HAP-1 (cell line): ENCODE results near the gene HMG20B.
A peak's percentile ranks its signal among the peaks of the same experiment; 100 is the strongest.

Experiments used
- DNase-seq, 2 experiments: peaks; one replicate each; pipeline ENCODE4 v3.0.0-alpha.2; 2016 to 2020; ENCODE audit warnings: low spot score in 2 of 2
- H3K27me3 ChIP-seq: fragments of 250-450 bp; sonication (Bioruptor Pico); 2 replicates; pipeline ENCODE4 v1.5.1; 2020; ENCODE audit warnings: low read depth, mild to moderate bottlenecking, moderate library complexity
- H3K36me3 ChIP-seq: fragments of 250-450 bp; sonication (Bioruptor Pico); replicated peaks from 2 replicates; pipeline ENCODE4 v1.5.1; 2020; ENCODE audit warnings: mild to moderate bottlenecking
- H3K4me1 ChIP-seq: fragments of 250-450 bp; sonication (Bioruptor Pico); 2 replicates; pipeline ENCODE4 v1.5.1; 2020; ENCODE audit warnings: mild to moderate bottlenecking
- H3K4me3 ChIP-seq: fragments of 250-450 bp; sonication (Bioruptor Pico); 2 replicates; pipeline ENCODE4 v1.5.1; 2020; ENCODE audit warnings: mild to moderate bottlenecking, moderate library complexity
- H3K9me3 ChIP-seq: fragments of 250-450 bp; sonication (Bioruptor Pico); 2 replicates; pipeline ENCODE4 v1.5.1; 2020; ENCODE audit warnings: mild to moderate bottlenecking, moderate library complexity
- in situ Hi-C: fragments of 300-500 bp; cut with MboI; formaldehyde crosslinking; loops from 3 replicates; pipeline ENCODE4 v1.14.3; 2020; ENCODE audit warnings: low sequenced_read_pairs, inconsistent platforms, mixed read lengths

Gene HMG20B

GRCh38 chr19:3606690-3607289 lies 34.0 kb downstream of the HMG20B start, which contains the start of gene TBXA2R:
TBXA2R (minus strand) TSS chr19:3606875; CDS start chr19:3600634, 6,241 bp downstream.
- in situ Hi-C loops = no loop called here
- Histone ChIP-seq H3K36me3 (peaks cover 9% of the 10 kb centered on the region), H3K9me3 (no peaks in the 10 kb centered on the region), H3K27me3 (no peaks in the 10 kb centered on the region), H3K4me1 (peaks cover 17% of the 10 kb centered on the region), H3K4me3 (peak within 1 kb of the TSS; percentile 46)
- DNase-seq = peak; percentile 60 to 92

- Histone ChIP-seq H3K27me3 (no peaks in the 10 kb centered on the region), H3K4me1 (peaks cover 17% of the 10 kb centered on the region), H3K4me3 (peak overlapping the region; percentile 46), H3K9me3 (no peaks in the 10 kb centered on the region), H3K36me3 (peaks cover 12% of the 10 kb centered on the region)
- peak; percentile 37 to 68 for DNase-seq
- in situ Hi-C loops = no loop called here
These were observed 34.7 kb downstream of the HMG20B start for GRCh38 chr19:3607303-3608078.

DNA sequence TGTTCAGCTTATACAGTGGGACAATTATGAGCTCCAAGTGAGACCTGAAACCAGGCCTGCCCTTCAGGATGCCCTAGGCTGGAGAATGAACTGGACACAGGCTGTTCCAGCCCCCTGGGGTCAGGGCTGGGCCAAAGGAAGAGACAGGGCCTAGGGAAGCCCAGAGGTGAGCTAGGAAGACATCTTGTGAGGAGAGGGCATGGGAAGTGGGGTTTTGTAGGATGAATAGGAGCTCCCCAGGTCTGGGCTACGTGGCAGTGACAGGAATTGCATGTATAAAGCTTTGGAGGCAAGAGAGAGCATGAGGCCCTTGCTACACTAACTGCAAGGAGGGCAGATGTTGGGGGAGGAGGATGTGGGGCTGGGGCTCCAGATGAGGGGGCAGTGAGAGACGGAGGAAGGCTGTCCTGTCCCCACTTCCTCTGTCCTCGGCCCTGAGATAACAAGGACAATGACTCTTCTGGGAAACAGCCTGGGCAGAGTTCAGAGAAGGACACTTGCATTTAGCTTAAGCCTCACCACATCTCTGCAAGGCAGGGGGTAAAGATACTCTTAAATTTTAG lies 35.4 kb downstream of the HMG20B start:
- H3K36me3 ChIP-seq = peaks cover 12% of the 10 kb centered on the region
- no peak for DNase-seq
- no peak overlapping the region for H3K4me3 ChIP-seq
- H3K27me3 ChIP-seq = no peaks in the 10 kb centered on the region
- in situ Hi-C loops = no loop called here
- H3K9me3 ChIP-seq = no peaks in the 10 kb centered on the region
- peaks cover 17% of the 10 kb centered on the region for H3K4me1 ChIP-seq

- H3K4me3 ChIP-seq = no peak overlapping the region
- H3K36me3 ChIP-seq = peaks cover 12% of the 10 kb centered on the region
- no peak for DNase-seq
- in situ Hi-C loops = no loop called here
- no peaks in the 10 kb centered on the region for H3K9me3 ChIP-seq
- H3K4me1 ChIP-seq = peaks cover 17% of the 10 kb centered on the region
- H3K27me3 ChIP-seq = no peaks in the 10 kb centered on the region
These were observed 36.1 kb downstream of the HMG20B start for GRCh38 chr19:3608750-3609322.

- Histone ChIP-seq H3K9me3 (no peaks in the 10 kb centered on the region), H3K4me3 (no peak overlapping the region), H3K4me1 (peaks cover 17% of the 10 kb centered on the region), H3K36me3 (peaks cover 12% of the 10 kb centered on the region), H3K27me3 (no peaks in the 10 kb centered on the region)
- no peak for DNase-seq
- in situ Hi-C loops = no loop called here
These were observed 37.3 kb downstream of the HMG20B start for GRCh38 chr19:3609779-3610719.

GRCh38 chr19:3610745-3611717 lies 38.3 kb downstream of the HMG20B start:
- Histone ChIP-seq H3K36me3 (peaks cover 12% of the 10 kb centered on the region), H3K4me1 (peaks cover 13% of the 10 kb centered on the region), H3K9me3 (no peaks in the 10 kb centered on the region), H3K4me3 (no peak overlapping the region), H3K27me3 (no peaks in the 10 kb centered on the region)
- DNase-seq = no peak
- in situ Hi-C loops = no loop called here

- Histone ChIP-seq H3K4me1 (peaks cover 11% of the 10 kb centered on the region), H3K4me3 (no peak overlapping the region), H3K27me3 (no peaks in the 10 kb centered on the region), H3K36me3 (peaks cover 16% of the 10 kb centered on the region), H3K9me3 (no peaks in the 10 kb centered on the region)
- in situ Hi-C loops = no loop called here
- no peak for DNase-seq
These were observed 39.1 kb downstream of the HMG20B start for GRCh38 chr19:3611841-3612240.

- no peaks in the 10 kb centered on the region for H3K9me3 ChIP-seq
- peaks cover 18% of the 10 kb centered on the region for H3K36me3 ChIP-seq
- in situ Hi-C loops = no loop called here
- H3K4me3 ChIP-seq = no peak overlapping the region
- peaks cover 9% of the 10 kb centered on the region for H3K4me1 ChIP-seq
- H3K27me3 ChIP-seq = no peaks in the 10 kb centered on the region
- DNase-seq = no peak
These were observed 39.6 kb downstream of the HMG20B start for GRCh38 chr19:3612330-3612729.

- peaks cover 18% of the 10 kb centered on the region for H3K36me3 ChIP-seq
- peaks cover 1% of the 10 kb centered on the region for H3K4me1 ChIP-seq
- H3K27me3 ChIP-seq = no peaks in the 10 kb centered on the region
- no peak for DNase-seq
- no peaks in the 10 kb centered on the region for H3K9me3 ChIP-seq
- in situ Hi-C loops = no loop called here
- H3K4me3 ChIP-seq = no peak overlapping the region
These were observed 40.4 kb downstream of the HMG20B start for GRCh38 chr19:3612901-3613741.

GRCh38 chr19:3613818-3614661 lies 41.3 kb downstream of the HMG20B start:
- no peaks in the 10 kb centered on the region for H3K4me1 ChIP-seq
- no peaks in the 10 kb centered on the region for H3K9me3 ChIP-seq
- no peaks in the 10 kb centered on the region for H3K27me3 ChIP-seq
- in situ Hi-C loops = no loop called here
- DNase-seq = no peak
- peaks cover 18% of the 10 kb centered on the region for H3K36me3 ChIP-seq
- H3K4me3 ChIP-seq = no peak overlapping the region

GRCh38 chr19:3614858-3615505 lies 42.2 kb downstream of the HMG20B start:
- DNase-seq = no peak
- Histone ChIP-seq H3K4me1 (no peaks in the 10 kb centered on the region), H3K27me3 (no peaks in the 10 kb centered on the region), H3K4me3 (no peak overlapping the region), H3K9me3 (no peaks in the 10 kb centered on the region), H3K36me3 (peaks cover 18% of the 10 kb centered on the region)
- in situ Hi-C loops = no loop called here
